Amygdala (tissue), 56 donors: ENCODE results near the gene RNF212B.
"Not testable (repeated sequence)": the region's sequence is repeated elsewhere in the genome, so short reads cannot be mapped to it uniquely, and the experiment has no call there.

Source experiments
- DNase-seq, 56 donors: peaks; one replicate each; lab custom pipeline; 2025; lab: John Stamatoyannopoulos, UW

Gene RNF212B, protein sequence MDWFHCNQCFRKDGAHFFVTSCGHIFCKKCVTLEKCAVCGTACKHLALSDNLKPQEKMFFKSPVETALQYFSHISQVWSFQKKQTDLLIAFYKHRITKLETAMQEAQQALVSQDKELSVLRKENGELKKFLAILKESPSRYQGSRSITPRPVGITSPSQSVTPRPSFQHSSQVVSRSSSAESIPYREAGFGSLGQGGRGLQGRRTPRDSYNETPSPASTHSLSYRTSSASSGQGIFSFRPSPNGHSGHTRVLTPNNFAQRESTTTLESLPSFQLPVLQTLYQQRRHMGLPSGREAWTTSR

DNA sequence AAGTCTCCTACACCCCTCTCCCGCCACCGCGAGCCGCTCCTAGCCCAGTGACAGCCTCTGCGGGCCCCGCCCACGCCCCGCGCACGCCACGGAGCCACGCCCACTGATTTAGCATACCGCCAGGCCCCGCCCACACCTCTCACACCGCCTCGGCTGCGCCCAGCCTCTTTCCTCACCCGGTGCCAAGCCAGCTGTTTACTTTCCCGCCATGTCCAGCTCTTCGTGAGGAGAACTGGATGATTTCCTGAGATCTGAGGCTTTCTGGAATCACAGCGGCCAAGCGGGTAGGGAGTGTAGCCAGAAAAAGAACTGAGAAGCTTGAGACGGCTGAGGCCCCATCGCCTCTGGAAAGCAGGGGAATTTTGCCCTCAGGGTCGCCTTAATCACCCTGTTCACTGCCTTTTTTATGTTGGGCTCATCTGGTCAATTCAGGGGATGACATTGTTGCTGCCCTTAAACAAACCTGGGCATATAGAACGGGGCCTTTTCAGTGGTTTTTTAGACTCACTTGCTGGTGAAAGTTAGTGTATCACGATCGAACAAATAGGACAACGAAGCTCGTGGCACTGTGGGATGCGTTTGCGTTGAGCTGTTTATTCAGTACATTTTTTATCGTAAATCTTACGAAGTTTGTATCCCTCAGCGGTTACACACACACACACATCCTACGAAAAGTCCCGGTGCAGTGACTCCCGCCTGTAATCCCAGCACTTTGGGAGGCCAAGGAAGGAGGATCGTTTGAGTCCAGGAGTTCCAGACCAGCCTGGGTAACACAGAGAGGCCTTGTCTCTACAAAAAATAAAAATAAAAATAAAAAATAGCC, at the start of gene RNF212B:
RNF212B (plus strand) TSS at position 165 of the 823 bp plus-strand sequence. CDS start 2,410 bp downstream, outside the sequence.
- DNase-seq: peak in 51 of 56 donors; percentile 7 to 87 (median 47)

DNA sequence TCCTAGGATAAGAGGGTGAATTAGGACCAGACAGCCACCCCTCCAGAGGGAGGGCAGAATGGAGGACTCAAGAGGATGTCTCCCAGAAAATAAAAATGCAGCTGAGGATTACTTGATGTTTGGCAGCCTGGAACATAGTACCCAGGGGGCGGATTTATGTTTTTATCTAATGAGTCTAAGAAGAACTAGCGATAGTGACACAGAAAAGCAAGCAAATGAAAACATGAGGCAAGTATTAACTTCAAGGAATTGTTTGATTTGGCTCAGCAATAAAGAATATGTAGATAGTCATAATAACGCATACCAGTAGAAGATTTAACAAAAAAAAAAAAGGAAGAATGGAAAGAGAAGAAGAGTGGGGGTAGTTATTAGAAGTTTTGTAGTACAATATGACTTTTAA, 44.3 kb upstream of the RNF212B start:
- DNase-seq: no peak

DNA sequence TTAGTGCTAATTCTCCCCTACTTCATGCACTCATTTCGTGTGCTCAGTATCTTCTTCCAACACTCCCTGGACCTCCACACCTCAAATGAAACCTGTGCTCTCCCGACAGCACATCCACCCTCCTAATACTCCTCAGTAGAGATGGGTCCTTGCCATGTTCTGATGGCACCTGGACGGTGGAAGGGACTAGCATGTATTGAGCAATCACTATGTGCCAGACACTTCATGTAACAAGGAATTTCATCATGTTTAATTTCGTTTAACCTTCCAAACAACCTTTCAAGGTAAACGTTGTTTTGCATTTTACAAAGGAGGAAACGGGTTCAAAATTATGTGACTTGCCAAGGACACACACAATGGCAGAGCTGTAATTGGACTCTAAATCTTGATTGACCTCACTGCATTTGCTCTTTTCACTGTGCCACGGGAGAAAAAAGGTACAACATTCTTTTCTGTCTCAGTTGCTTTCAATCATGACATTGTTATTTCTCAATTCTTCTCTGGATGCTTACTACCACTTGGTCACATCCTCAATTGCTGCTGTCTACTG, 42.1 kb upstream of the RNF212B start:
- no peak for DNase-seq

DNA sequence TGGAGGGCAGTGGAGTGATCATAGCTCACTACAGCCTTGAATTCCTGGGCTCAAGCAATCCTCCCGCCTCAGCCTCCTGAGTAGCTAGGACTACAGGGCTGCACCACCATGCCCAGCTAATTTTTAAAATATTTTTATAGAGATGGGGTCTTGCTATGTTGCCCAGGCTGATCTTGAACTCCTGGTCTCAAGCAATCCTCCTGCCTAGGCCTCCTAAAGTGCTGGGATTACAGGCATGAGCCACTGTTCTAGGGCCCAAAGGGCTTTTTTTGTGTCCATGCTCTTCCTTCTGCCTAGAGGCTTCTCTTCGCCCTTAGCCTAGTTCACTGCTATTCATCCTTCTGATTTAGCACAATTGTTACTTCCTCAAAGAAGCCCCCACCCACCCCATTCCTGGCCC, 41.2 kb upstream of the RNF212B start:
- DNase-seq: not testable (repeated sequence)

DNA sequence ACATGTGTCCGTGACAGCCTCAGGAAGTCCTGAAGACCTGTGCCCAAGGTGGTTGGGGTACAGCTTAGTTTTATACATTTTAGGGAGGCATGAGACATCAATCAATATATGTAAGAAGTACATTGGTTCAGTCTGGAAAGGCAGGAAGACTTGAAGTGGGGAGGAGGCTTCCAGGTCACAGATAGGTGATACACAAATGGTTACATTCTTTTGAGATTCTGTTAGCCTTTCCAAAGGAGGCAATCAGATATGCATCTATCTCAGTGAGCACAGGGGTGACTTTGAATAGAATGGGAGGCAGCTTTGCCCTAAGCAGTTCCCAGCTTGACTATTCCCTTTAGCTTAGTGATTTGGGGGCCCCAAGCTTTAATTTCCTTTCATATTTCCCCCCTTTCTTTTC, 38.6 kb upstream of the RNF212B start:
- not testable (repeated sequence) for DNase-seq

DNA sequence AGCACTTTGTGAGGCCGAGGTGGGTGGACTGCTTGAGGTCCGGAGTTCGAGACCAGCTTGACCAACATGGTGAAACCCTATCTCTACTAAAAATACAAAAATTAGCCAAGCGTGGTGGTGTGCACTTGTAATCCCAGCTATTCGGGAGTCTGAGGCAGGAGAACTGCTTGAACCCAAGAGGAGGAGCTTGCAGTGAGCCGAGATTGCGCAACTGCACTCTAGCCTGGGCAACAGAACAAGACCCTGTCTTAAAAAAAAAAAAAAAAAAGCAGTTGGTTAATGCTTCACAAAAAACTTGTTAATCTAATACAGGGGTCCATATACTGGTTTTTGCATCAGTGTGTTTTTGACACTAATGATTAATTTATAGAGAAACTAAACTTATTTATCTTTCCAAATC, 35.7 kb upstream of the RNF212B start:
- no peak for DNase-seq

DNA sequence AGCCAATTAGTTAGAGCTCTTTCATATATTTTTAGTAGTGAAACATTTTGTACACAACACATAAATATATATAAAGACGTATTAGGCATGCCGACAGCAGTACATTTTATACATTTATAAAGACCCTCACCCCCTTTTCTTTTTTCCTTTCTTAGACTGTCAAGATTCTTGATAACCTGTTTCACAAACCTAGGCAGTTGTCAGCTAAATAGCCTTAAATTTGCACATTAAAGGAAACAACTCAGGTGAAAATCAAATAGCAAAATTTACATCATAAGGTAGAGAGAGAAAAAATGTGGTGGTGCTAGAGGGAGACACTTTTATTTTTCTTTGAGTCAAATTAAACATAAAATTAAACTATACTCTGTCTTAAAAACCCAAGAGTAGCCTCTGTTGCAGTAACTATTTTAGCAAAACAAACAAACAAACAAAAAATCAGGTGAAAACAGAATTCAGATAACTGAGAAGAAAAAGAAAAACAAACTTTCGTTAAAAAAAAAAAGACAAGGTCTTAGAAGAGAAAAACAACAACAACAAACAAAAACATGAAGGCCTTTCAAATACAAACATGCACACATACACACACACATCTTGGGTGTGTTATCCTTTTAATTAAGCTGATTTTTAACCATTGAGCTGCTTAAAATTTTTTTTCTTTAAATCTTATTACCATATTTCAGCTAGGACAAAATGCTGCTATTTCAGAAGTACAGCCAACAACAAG, 31.2 kb upstream of the RNF212B start:
- DNase-seq: no peak

DNA sequence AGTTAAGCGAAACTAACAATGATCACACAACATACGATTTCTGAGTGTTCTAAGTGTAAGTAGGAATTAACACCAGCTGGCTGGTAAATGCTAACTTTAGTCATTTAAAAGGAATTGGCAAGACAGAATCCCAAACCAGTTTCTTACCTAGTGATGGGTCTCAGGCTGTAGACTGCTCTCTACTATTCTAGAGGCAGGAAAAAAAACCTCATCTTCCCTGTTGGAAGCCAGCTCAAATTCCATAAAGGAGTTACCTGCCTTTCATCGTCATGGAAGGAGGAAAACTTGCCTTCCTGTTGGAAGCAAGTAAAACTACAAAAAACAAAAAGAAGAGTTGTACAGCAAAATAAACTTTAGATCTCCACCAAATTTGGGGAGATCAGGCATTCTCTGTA, 30.6 kb upstream of the RNF212B start:
- no peak for DNase-seq

DNA sequence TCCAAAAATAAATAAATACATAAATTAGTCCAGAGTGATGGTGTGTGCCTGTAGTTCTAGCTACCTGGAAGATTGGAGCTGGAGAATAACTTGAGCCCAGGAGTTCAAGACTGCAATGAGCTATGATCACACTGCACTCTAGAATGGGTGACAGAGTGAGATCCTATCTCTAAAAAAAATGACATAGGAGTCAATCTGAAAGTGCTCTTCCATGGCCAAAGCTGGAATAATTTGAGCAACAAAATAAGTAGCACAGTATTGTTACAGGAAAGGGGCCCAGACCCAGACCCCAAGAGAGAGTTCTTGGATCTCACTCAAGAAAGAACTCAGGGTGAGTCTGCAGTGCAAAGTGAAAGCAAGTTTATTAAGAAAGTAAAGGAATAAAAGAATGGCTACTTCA, 29.4 kb upstream of the RNF212B start:
- no peak for DNase-seq

DNA sequence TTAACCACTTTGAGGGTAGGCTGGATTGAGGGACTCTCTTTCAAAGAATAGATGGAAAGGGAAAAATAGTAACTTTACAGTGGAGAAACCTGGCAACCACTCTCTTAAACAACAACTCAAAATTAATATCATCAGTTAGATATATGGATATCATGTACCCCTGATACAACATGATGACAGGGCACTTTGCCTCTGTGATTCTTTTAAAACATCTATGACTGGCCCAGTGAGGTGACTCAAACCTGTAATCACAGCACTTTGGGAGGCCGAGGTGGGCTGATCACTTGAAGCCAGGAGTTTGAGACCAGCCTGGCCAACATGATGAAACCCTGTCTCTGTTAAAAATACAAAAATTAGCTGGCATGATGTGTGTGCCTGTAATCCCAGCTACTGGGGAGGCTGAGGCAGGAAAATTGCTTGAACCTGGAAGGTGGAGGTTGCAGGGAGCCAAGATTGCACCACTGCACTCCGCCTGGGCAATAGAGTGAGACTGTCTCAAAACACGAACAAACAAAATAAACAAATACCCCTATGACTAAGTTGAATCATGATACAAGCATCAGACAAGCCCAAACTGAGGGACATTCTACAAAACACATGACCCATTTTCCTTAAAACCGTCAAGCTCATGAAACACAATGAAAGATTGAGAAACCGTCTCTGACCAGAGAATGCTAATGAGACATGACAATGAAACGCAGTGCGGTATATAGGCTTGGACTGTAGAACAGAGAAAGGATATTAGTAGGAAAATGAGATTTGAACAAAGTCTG, 27.9 kb upstream of the RNF212B start:
- no peak for DNase-seq

DNA sequence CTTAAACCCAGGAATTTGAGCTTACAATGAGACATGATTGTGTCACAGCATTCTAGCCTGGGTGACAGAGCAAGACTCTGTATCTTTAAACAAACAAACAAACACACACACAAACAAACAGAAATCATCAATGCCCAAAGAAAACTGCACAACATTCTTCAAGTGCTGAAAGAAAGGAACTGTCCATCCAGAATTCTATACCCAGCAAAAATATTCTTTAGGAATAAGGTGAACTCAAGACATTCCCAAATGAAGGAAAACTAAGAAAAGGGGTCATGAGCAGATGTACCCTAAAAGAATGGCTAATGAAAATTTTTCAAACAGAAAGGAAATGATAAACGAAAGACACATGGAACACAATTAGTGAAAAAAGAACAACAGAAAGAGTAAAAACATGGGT, 22.3 kb upstream of the RNF212B start:
- no peak for DNase-seq

DNA sequence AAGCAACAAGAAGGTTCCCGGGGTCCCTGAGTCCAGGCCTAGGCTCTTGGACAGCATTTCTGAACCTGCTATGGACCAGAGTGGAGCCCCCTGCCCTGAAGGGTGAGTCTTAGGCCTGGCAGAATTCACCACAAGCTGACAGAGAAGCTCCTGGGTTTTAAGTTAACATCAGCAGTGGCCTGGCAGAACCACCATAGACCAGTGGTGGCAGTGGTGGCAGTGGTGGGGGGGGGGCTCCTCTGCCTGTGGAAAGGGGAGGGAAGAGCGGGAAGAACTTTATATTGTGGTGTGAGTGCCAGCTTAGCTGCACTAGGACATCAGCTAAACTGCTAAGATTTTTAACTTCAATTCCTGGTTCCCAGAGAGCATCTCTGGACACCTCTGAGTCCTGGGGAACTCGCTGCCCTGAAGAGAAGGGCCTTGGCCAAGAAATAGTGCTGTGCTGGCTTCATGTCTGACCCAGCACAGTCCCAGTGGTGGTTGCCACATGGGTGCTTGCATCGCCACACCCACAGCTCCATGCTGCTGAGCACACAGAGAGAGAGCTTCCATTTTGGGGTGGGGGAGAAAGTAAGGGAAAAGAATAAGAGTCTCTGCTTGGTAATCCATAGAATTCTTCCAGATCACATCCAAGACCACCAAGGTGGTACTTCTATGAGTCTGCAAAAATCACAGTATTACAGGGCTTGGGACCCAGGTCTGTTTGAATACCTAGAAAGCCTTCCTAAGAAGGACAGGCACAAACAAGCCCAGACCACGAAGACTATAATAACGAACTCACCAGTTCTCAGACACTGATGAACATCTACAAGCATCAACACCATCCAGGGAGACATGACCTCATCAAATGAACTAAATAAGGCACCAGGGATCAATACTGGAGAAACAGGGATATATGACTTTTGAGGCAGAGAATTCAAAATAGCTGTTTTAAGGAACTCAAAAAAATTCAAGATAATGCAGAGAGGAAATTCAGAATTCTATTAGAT, 20.4 kb upstream of the RNF212B start:
- no peak for DNase-seq

DNA sequence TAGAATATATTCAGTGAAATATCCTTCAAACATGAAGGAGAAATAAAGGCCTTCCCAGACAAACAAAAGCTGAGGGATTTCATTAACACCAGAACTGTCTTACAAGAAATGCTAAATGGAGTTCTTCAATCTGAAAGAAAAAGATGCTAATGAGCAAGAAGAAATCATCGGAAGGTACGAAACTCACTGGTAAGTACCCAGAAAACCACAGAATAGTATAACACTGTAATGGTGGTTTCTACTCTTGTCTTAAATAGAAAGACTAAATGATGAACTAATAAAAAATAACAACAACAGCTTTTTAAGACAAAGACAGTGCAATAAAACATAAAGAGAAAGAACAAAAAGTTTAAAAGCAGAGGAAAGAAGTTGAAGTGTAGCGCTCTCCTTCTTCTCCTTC, 18.7 kb upstream of the RNF212B start:
- no peak for DNase-seq

DNA sequence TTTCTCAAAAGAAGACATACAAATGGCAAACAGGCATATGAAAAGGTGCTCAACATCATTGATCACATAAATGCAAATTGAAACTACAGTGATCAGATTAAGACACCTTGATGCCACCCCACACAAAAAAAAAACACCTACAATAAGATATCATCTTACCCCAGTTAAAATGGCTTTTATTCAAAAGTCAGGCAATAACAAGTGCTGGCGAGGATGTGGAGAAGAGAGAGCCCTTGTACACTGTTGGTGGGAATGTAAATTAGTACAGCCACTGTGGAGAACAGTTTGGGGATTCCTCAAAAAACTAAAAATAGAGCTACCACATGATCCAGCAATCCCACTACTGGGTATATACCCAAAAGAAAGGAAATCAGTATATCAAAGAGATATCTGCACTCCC, 12.8 kb upstream of the RNF212B start:
- not testable (repeated sequence) for DNase-seq

DNA sequence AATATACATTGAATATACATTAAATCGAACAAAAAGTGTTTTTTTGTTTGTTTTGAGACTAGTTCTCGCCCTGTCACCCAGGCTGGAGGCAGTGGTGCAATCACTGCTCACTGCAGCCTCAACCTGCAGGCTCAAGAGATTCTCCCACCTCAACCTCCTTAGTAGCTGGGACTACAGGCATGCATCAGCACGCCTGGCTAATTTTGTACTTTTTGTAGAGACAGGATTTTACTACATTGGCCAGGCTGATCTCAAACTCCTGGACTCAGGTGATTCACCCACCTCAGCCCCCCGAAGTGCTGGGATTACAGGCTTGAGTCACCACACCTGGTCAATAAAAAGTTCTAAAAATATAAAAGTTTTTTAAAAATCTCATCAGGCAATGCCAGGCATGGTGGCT, 10.2 kb upstream of the RNF212B start:
- no peak for DNase-seq

DNA sequence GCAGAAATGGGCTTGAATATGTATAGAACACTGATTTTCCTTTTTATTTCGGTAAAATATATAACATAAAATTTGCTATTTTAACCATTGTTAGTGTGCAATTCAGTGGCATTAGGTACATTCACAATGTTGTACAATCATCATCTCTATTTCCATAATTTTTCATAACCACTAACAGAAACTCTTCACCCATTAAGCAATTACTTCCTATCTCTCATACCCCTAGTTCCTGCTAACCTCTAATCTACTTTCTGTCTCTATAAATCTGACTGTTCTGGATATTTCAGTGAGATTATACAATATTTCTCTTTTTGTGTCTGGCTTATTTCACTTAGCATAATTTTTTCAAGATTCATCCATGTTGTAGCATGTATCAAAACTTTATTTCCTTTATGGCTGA, 8.9 kb upstream of the RNF212B start:
- no peak for DNase-seq

DNA sequence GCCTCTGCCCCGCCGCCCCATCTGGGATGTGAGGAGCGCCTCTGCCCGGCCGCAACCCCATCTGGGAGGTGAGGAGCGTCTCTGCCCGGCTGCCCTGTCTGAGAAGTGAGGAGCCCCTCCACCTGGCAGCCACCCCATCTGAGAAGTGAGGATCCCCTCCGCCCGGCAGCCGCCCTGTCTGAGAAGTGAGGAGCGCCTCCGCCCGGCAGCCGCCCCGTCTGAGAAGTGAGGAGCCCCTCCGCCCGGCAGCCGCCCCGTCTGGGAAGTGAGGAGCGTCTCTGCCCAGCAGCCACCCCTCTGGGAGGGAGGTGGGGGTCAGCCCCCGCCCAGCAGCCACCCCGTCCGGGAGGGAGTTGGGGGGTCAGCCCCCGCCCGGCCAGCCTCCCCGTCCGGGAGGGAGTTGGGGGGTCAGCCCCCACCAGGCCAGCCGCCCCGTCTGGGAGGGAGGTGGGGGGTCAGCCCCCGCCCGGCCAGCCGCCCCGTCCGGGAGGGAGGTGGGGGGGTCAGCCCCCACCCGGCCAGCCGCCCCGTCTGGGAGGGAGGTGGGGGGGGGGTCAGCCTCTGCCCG, 5.4 kb upstream of the RNF212B start:
- DNase-seq: not testable (repeated sequence)

DNA sequence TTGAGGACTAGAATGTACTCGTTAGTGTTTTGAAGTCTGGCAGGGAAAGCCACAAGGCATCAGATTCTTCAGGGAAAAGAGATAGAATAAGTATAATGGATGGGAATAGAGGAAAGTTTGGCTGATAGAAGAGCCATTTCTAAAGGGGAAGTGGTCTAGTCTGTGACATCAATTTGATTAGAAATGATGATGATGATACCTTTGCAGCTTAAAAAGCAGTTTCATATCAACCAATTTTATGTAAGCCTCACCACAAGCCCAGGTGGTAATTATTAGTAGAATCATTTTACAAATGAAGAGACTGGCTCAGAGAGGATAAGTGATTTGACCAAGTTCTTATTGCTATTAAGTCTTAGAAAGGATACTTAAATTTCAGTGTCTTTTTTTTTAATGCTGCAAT, 2.9 kb downstream of the RNF212B start:
- DNase-seq: no peak
